ENCODE data around the gene RAB29. TPM values are rescaled to one million over a fixed set of nuclear protein-coding genes. Genes with fewer than 3 reads are reported as not detected.

RAB29 gene
- total and polyA plus RNA-seq, 2 donors (not counting 3 experiments of a cell fraction or from before 2014, with no cell fraction given) = 18.1 to 18.8 TPM

- dilution Hi-C loops (cut with MboI; ENCODE audit: extremely low pct_ligation_motif_present, low sequenced_read_pairs) = no loop called here
- no peak for TF ChIP-seq EZH2 (IDR thresholded peaks at IDR 0.05; ENCODE audit: borderline replicate concordance, low read depth, low read length, severe bottlenecking)
- no peak for TF ChIP-seq POLR2AphosphoS5 (IDR thresholded peaks at IDR 0.05; ENCODE audit: insufficient read depth, low read depth, low read length)
- no peak for TF ChIP-seq MAX (IDR thresholded peaks at IDR 0.05; ENCODE audit: insufficient read depth, insufficient read length)
- no peak for TF ChIP-seq POLR2A (IDR thresholded peaks at IDR 0.05; ENCODE audit: low read depth, low read length)
- TF ChIP-seq JUN (IDR thresholded peaks at IDR 0.05; ENCODE audit: borderline replicate concordance, insufficient read depth, insufficient read length, low read depth) = no peak
- no peak for TF ChIP-seq GATA2 (IDR thresholded peaks at IDR 0.05; ENCODE audit: insufficient read depth, insufficient read length, low read depth, low read length)
- TF ChIP-seq FOS (IDR thresholded peaks at IDR 0.05; ENCODE audit: borderline replicate concordance, insufficient read depth, low read length) = no peak
- TF ChIP-seq MYC (IDR thresholded peaks at IDR 0.05; ENCODE audit: low read depth, low read length) = no peak
- TF ChIP-seq CTCF (IDR thresholded peaks at IDR 0.05; ENCODE audit: extremely low read depth in 1 of 2, insufficient read depth in 1 of 2, low read depth in 1 of 2, low read length in 2 of 2) = no peak
- Histone ChIP-seq H3K9ac (replicated peaks; ENCODE audit: extremely low read depth, insufficient read depth, low read length) (no peak overlapping the region), H3K27ac (ENCODE audit: insufficient read depth, low read depth, low read length) (no peak overlapping the region), H3K9me3 (replicated peaks; ENCODE audit: control insufficient read depth, insufficient read depth, low read length) (no peaks in the 10 kb centered on the region), H3K79me2 (ENCODE audit: control insufficient read depth, insufficient read depth, low read length) (peaks cover 3% of the 10 kb centered on the region), H4K20me1 (replicated peaks; ENCODE audit: control insufficient read depth, extremely low read depth, insufficient read depth, low read length) (no peaks in the 10 kb centered on the region), H3K36me3 (ENCODE audit: control insufficient read depth in 2 of 2, extremely low read depth in 1 of 2, insufficient read depth in 2 of 2, low read length in 2 of 2) (no peaks in the 10 kb centered on the region), H3K4me1 (ENCODE audit: control insufficient read depth, extremely low read depth, insufficient read depth, low read length) (peaks cover 10% of the 10 kb centered on the region), H3K4me2 (ENCODE audit: insufficient read depth, low read length) (no peak overlapping the region), H2AFZ (ENCODE audit: low read depth, low read length) (no peak overlapping the region), H3K4me3 (replicated peaks in 1 of 3; ENCODE audit: insufficient read depth in 1 of 3, low read depth in 1 of 3, low read length in 3 of 3) (no peak overlapping the region), H3K9me1 (replicated peaks; ENCODE audit: control insufficient read depth, extremely low read depth, insufficient read depth, low read length) (no peaks in the 10 kb centered on the region), H3K27me3 (ENCODE audit: control insufficient read depth in 2 of 2, insufficient read depth in 2 of 2, low read length in 2 of 2) (no peaks in the 10 kb centered on the region)
- no peak for DNase-seq (ENCODE audit: low read depth, low spot score)
- FAIRE-seq = no peak
- CTCF ChIA-PET = interaction anchor here (2.8 to 3.9 kb wide), 2 partner anchors 17 to 98 kb away, joined by 13 to 40 read pairs; no protein-coding TSS in a partner anchor
- intact Hi-C loops (cut with micrococcal nuclease) = no loop called here
- POLR2A ChIA-PET = no interaction called here
- no TSS peak for BruUV-seq (replicated peaks)
Observed at GRCh38 chr1:205809469-205809868, 34.2 kb upstream of the RAB29 start.

Measured in endothelial cell of umbilical vein (primary cell).